ENCODE measurements around the gene SPOCK1. TPM values are rescaled to one million over a fixed set of nuclear protein-coding genes. Genes with fewer than 3 reads are reported as not detected.

The SPOCK1 gene
- total and polyA plus RNA-seq, 4 donors = 0.07 to 0.18 (median 0.17) TPM; not detected in 1

- WGBS = 74% methylated on average over 3 of the region's 3 CpGs
- Histone ChIP-seq H3K9me3 (ENCODE audit: control insufficient read depth in 4 of 4, low read length in 3 of 4) (no peaks in the 10 kb centered on the region), H3K4me3 (ENCODE audit: low read depth in 1 of 3, low read length in 3 of 3) (no peak overlapping the region), H3K27ac (ENCODE audit: low read depth in 1 of 2, low read length in 2 of 2) (no peak overlapping the region), H3K36me3 (ENCODE audit: control insufficient read depth in 4 of 4, insufficient read depth in 3 of 4, low read depth in 1 of 4, low read length in 3 of 4) (no peaks in the 10 kb centered on the region), H3K4me1 (ENCODE audit: control insufficient read depth in 4 of 4, insufficient read depth in 4 of 4, low read length in 3 of 4) (no peaks in the 10 kb centered on the region), H3K27me3 (ENCODE audit: control insufficient read depth in 4 of 4, insufficient read depth in 4 of 4, low read length in 3 of 4) (no peaks in the 10 kb centered on the region), H3K9ac (ENCODE audit: low read depth in 1 of 2, low read length in 2 of 2) (no peak overlapping the region)
- DNase-seq (ENCODE audit: low spot score) = no peak
- TF ChIP-seq FOXA2 (IDR thresholded peaks at IDR 0.05) = no peak
Measured at GRCh38 chr5:137328991-137329390, 170.1 kb downstream of the SPOCK1 start.

- no peak overlapping the region for H3K9ac ChIP-seq (ENCODE audit: low read depth in 1 of 2, low read length in 2 of 2)
- no peaks in the 10 kb centered on the region for H3K27me3 ChIP-seq (ENCODE audit: control insufficient read depth in 4 of 4, insufficient read depth in 4 of 4, low read length in 3 of 4)
- no peaks in the 10 kb centered on the region for H3K36me3 ChIP-seq (ENCODE audit: control insufficient read depth in 4 of 4, insufficient read depth in 3 of 4, low read depth in 1 of 4, low read length in 3 of 4)
- DNase-seq (ENCODE audit: low spot score) = no peak
- H3K4me1 ChIP-seq (ENCODE audit: control insufficient read depth in 4 of 4, insufficient read depth in 4 of 4, low read length in 3 of 4) = no peaks in the 10 kb centered on the region
- WGBS = 90% methylated on average over 9 of the region's 9 CpGs
- no peak overlapping the region for H3K27ac ChIP-seq (ENCODE audit: low read depth in 1 of 2, low read length in 2 of 2)
- H3K9me3 ChIP-seq (ENCODE audit: control insufficient read depth in 4 of 4, low read length in 3 of 4) = no peaks in the 10 kb centered on the region
- TF ChIP-seq FOXA2 (IDR thresholded peaks at IDR 0.05) = no peak
- H3K4me3 ChIP-seq (ENCODE audit: low read depth in 1 of 3, low read length in 3 of 3) = no peak overlapping the region
Measured at GRCh38 chr5:137328463-137328862, 170.7 kb downstream of the SPOCK1 start.

- Histone ChIP-seq H3K36me3 (ENCODE audit: control insufficient read depth in 4 of 4, insufficient read depth in 3 of 4, low read depth in 1 of 4, low read length in 3 of 4) (no peaks in the 10 kb centered on the region), H3K27me3 (ENCODE audit: control insufficient read depth in 4 of 4, insufficient read depth in 4 of 4, low read length in 3 of 4) (no peaks in the 10 kb centered on the region)
- no peak for DNase-seq (ENCODE audit: low spot score)
Measured at GRCh38 chr5:137325721-137326120, 173.4 kb downstream of the SPOCK1 start.

GRCh38 chr5:137320056-137321045, 178.8 kb downstream of the SPOCK1 start:
- peak; percentile 45 for DNase-seq (ENCODE audit: low spot score)
- H3K27me3 ChIP-seq (ENCODE audit: control insufficient read depth in 4 of 4, insufficient read depth in 4 of 4, low read length in 3 of 4) = peaks cover 0 to 5% (median 0%) of the 10 kb centered on the region in 4 donors
- no peak overlapping the region for H3K9ac ChIP-seq (ENCODE audit: low read depth in 1 of 2, low read length in 2 of 2)
- no peak overlapping the region for H3K27ac ChIP-seq (ENCODE audit: low read depth in 1 of 2, low read length in 2 of 2)
- H3K4me3 ChIP-seq (ENCODE audit: low read depth in 1 of 3, low read length in 3 of 3) = no peak overlapping the region
- H3K9me3 ChIP-seq (ENCODE audit: control insufficient read depth in 4 of 4, low read length in 3 of 4) = no peaks in the 10 kb centered on the region
- H3K4me1 ChIP-seq (ENCODE audit: control insufficient read depth in 4 of 4, insufficient read depth in 4 of 4, low read length in 3 of 4) = no peaks in the 10 kb centered on the region
- 3% methylated on average over 3 of the region's 3 CpGs for WGBS
- H3K36me3 ChIP-seq (ENCODE audit: control insufficient read depth in 4 of 4, insufficient read depth in 3 of 4, low read depth in 1 of 4, low read length in 3 of 4) = no peaks in the 10 kb centered on the region
- TF ChIP-seq HNF4A (conservative IDR thresholded peaks at IDR 0.05) (no peak), GABPA (IDR thresholded peaks at IDR 0.05 in 1 of 2, conservative IDR thresholded peaks at IDR 0.05 in 1 of 2) (no peak), CTCF (IDR thresholded peaks at IDR 0.05; ENCODE audit: low read depth, low read length, missing input control) (peak; percentile 78), NR2F2 (IDR thresholded peaks at IDR 0.05) (no peak), SP1 (IDR thresholded peaks at IDR 0.05) (no peak), RAD21 (IDR thresholded peaks at IDR 0.05) (peak; percentile 82 to 87), HNF4G (IDR thresholded peaks at IDR 0.05) (no peak), JUND (IDR thresholded peaks at IDR 0.05) (no peak)

More at GRCh38 chr5:137325721-137326120, 173.4 kb downstream of the SPOCK1 start:
- Histone ChIP-seq H3K9ac (ENCODE audit: low read depth in 1 of 2, low read length in 2 of 2) (no peak overlapping the region), H3K4me1 (ENCODE audit: control insufficient read depth in 4 of 4, insufficient read depth in 4 of 4, low read length in 3 of 4) (no peaks in the 10 kb centered on the region), H3K4me3 (ENCODE audit: low read depth in 1 of 3, low read length in 3 of 3) (no peak overlapping the region), H3K9me3 (ENCODE audit: control insufficient read depth in 4 of 4, low read length in 3 of 4) (no peaks in the 10 kb centered on the region), H3K27ac (ENCODE audit: low read depth in 1 of 2, low read length in 2 of 2) (no peak overlapping the region)
- TF ChIP-seq CTCF (IDR thresholded peaks at IDR 0.05; ENCODE audit: low read depth, low read length, missing input control) (no peak), NR2F2 (IDR thresholded peaks at IDR 0.05) (no peak), MAX (IDR thresholded peaks at IDR 0.05) (no peak)
- 84% methylated on average over 4 of the region's 4 CpGs for WGBS
